WERI-Rb-1 (cell line): ENCODE results near the gene DLX2.

Experiments used
- DNase-seq: peaks from one replicate; pipeline ENCODE4 v3.0.0-alpha.2; 2020
- H3K27ac ChIP-seq: fragments of 250-450 bp; sonication (Bioruptor Pico); 2 replicates; pipeline ENCODE4 v1.5.1; 2020; ENCODE audit warnings: mild to moderate bottlenecking, moderate library complexity
- H3K27me3 ChIP-seq: fragments of 250-450 bp; sonication (Bioruptor Pico); 2 replicates; pipeline ENCODE4 v1.5.1; 2021; ENCODE audit warnings: mild to moderate bottlenecking, low read depth, moderate library complexity; ENCODE audit not compliant: insufficient read depth, severe bottlenecking
- H3K36me3 ChIP-seq: fragments of 250-450 bp; sonication (Bioruptor Pico); 2 replicates; pipeline ENCODE4 v1.5.1; 2020; ENCODE audit warnings: mild to moderate bottlenecking, moderate library complexity
- H3K4me3 ChIP-seq: 2 replicates; pipeline ENCODE4 v1.5.1; 2011; ENCODE audit warnings: low read depth, mild to moderate bottlenecking, control low read depth, low read length
- H3K9me3 ChIP-seq: fragments of 250-450 bp; sonication (Bioruptor Pico); 2 replicates; pipeline ENCODE4 v1.5.1; 2021; ENCODE audit warnings: mild to moderate bottlenecking, moderate library complexity; ENCODE audit not compliant: severe bottlenecking
- TF ChIP-seq, protein P1 (sequence below): IDR thresholded peaks from 2 replicates; pipeline ENCODE4 v1.5.1; 2011; ENCODE audit warnings: low read depth, mild to moderate bottlenecking, control low read depth, inconsistent platforms, low read length

Gene DLX2

DNA sequence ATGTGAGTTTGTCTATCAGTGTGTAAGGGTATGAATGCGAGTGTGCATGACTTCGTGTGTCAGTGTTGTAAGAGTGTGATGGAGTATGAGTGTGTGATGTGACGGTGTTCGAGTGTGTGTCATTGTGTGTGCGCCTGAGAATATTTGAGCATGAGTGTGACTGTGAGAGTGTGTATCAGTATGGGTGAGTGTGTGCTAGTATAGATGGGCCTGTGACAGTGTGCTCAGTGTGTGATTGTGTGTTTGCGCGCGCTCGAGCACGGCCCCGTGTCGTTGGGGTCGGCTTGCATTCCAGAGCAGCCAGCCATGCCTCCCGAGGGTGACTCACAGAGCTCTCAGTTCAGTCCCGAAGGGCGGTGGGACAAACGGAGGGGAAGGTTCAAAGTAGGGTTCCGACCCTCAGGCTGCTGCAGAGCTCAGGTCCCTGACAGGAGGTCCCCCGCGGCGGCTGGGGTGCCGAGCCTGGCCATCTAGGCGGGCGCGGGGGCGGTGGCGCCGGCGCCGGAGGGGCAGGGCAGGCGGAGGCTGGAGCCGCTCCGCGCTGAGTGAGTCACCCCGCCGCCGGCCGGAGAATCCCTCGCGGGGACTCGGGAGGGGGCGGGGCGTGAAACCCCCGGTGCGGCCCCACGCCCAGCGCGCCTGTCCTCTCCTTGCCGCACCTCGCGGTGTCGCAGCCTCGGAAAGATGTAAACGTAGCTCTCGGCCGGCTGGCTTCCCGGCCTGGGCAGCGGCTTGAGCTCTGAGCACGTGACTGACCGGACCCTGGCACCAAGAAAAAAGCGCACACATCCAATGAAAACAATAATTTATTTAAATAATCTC is 3.8 kb downstream of the DLX2 start:
- DNase-seq, result peak; percentile 42
- H3K27ac ChIP-seq, result no peak overlapping the region
- peaks cover 89% of the 10 kb centered on the region for H3K27me3 ChIP-seq
- H3K9me3 ChIP-seq, result no peaks in the 10 kb centered on the region
- TF ChIP-seq, protein P1, sequence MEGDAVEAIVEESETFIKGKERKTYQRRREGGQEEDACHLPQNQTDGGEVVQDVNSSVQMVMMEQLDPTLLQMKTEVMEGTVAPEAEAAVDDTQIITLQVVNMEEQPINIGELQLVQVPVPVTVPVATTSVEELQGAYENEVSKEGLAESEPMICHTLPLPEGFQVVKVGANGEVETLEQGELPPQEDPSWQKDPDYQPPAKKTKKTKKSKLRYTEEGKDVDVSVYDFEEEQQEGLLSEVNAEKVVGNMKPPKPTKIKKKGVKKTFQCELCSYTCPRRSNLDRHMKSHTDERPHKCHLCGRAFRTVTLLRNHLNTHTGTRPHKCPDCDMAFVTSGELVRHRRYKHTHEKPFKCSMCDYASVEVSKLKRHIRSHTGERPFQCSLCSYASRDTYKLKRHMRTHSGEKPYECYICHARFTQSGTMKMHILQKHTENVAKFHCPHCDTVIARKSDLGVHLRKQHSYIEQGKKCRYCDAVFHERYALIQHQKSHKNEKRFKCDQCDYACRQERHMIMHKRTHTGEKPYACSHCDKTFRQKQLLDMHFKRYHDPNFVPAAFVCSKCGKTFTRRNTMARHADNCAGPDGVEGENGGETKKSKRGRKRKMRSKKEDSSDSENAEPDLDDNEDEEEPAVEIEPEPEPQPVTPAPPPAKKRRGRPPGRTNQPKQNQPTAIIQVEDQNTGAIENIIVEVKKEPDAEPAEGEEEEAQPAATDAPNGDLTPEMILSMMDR, result no peak
- H3K4me3 ChIP-seq, result peak overlapping the region; percentile 15
- no peaks in the 10 kb centered on the region for H3K36me3 ChIP-seq

DNA sequence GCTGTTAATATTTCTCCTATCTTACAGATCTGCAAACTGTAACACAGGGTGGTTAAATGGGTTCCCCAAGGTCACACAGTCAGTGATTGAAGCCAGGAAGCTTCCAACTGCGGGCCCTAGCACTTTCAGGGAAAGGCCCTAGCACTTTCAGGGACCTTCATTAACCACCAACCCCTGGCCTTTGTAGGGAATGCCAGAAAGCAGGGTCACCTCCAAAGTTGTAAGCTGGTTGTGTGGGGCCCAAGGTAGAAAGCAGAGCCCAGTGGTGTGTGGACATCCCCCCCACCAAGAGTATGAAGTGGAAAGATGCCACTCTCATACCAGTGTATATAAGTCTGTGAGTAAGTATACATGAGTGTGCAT is 4.4 kb downstream of the DLX2 start:
- Histone ChIP-seq H3K27me3 (peaks cover 92% of the 10 kb centered on the region), H3K27ac (no peak overlapping the region), H3K36me3 (no peaks in the 10 kb centered on the region), H3K9me3 (no peaks in the 10 kb centered on the region), H3K4me3 (no peak overlapping the region)
- TF ChIP-seq, protein P1, result no peak
- no peak for DNase-seq

DNA sequence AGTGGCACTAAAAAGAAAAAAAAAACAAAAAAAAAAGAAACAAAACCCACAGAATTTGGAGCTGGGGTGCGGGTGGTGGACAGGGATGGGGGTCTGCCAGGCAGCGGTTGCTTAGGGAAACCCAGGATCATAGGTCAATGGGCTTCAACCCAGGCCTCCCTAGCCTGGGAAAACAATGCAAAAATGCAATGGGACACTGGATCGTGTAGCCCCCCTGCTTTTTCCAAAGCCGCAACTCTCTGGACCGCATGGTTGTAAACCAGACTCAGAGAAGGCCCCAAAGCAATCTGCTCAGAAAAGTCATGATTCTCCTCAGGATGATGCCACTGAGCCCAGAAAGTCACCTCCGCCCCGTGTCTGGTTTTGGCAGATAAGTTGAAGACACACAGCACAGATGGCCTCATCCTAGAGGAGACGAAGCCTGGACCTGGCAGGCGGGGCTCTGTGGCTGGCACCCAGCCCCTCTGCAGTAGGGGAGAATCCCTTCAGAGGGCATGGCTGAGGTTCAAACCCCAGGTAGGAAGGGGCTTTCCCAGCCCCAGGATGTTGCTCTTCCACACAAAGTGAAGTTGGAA is 5.1 kb downstream of the DLX2 start:
- H3K9me3 ChIP-seq, result no peaks in the 10 kb centered on the region
- no peak overlapping the region for H3K27ac ChIP-seq
- H3K27me3 ChIP-seq, result peaks cover 97% of the 10 kb centered on the region
- no peak overlapping the region for H3K4me3 ChIP-seq
- TF ChIP-seq, protein P1, result no peak
- H3K36me3 ChIP-seq, result no peaks in the 10 kb centered on the region
- DNase-seq, result no peak

DNA sequence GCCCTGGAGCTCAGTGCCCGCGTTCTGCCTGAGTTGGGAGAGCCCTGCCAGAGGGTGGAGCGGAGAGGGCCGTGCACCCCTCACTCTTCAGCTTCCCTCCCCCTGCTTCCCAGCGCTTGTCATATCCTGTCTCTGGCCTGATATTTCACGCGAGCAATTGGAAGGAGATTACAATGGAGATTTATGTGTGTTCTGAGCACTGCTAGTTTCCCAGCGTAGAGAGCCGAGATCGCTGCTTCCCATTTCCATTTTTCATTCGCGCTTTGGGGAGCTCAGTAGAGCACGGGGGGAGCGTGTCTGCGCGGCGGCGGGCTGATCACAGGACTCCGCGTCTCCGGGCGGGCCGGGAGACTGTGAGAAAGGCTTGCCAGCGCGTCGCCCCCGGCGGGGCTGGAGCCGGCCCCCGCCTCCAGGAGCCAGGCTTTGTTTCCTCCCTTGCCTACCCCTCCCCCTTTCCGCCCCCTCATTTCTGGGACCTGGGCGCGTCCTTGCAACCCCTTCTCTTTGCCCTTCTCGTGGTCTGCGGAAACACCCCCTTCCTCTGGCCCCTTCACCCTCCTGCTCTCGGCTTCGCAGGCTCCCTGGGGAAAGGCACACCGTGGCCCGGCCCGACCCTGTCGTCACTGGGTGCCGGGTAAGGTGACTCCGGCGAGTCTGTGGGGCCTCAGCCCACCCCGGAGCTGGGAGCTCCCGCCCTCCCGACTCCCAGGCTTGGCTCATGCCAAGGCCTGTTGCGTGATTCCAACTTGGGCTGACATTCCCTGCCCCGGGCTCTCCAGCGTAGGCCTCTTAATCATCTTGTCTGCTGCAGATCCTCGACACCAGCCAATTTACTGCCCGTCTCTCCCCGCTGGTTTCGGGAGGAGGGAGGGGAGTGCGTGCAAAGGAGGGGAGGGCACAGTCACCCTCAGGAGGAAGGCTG is 5.8 kb downstream of the DLX2 start:
- Histone ChIP-seq H3K27ac (no peak overlapping the region), H3K4me3 (peak overlapping the region; percentile 47), H3K9me3 (no peaks in the 10 kb centered on the region), H3K27me3 (peaks cover 100% of the 10 kb centered on the region), H3K36me3 (no peaks in the 10 kb centered on the region)
- DNase-seq, result no peak
- TF ChIP-seq, protein P1, result no peak

DNA sequence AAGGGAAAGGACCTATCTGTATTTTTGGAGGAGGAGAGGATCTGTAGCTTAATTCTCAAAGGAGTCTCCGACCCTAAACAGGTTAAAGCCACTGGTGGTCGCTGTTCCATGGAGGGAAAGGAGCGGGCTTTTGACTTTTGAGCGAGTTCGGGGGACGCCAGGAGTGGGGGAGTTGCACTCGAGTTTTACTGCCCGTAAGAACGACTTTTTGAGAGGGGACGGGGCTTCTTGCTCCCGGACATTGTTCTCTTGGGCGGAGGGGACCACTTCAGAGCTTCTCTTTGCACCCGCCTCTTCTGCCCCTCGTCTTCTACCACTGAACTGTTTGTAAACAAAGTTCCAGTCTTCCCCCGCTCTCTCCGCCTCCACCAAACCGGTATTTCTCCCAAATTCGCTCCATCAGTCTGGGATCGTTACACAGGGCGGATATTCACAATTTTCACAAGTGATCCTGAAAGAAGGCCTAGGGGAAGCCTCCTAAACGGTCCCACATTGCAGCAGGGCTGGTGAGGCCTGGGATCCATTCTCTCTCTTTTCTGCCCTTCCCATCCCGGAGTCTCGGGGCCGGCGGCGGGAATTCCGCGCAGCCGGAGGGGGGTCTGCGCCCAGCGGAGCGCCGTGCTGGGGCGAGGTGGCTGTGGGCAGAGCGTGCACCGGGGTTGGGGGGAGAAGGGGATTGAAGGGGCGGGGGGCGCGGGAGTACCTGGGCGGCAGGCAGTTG is 6.6 kb downstream of the DLX2 start:
- H3K9me3 ChIP-seq, result no peaks in the 10 kb centered on the region
- no peak overlapping the region for H3K27ac ChIP-seq
- H3K27me3 ChIP-seq, result peaks cover 98% of the 10 kb centered on the region
- H3K36me3 ChIP-seq, result no peaks in the 10 kb centered on the region
- TF ChIP-seq, protein P1, result peak; percentile 51
- peak overlapping the region; percentile 47 for H3K4me3 ChIP-seq
- DNase-seq, result no peak
